K562 (cell line): ENCODE measurements around the gene TXNRD2. TPM values are rescaled to one million over a fixed set of nuclear protein-coding genes. Genes with fewer than 3 reads are reported as not detected.

ENCODE experiments used
- ATAC-seq: fragments of 200-7000 bp; cut with Tn5 transposase; 3 replicates; pipeline ENCODE4 v1.9.1; 2020; ENCODE audit warnings: moderate library complexity
- BruUV-seq: library from RNA; stranded (reverse); fragments of 400-500 nt; replicated peaks from 2 replicates; lab custom pipeline; 2021; lab: Mats Ljungman, UMichigan
- CTCF ChIA-PET: fragments of 300-600 bp; formaldehyde crosslinking; extraction: SDS; loops from one replicate; lab custom pipeline; 2021; ENCODE audit warnings: low intra/inter-chr PET ratio; lab: Yijun Ruan, JAX
- POLR2A ChIA-PET: fragments of 300-600, 350-650 bp; sonication (Branson Sonifier 250); formaldehyde crosslinking; extraction: SDS; loops from one replicate; lab custom pipeline; 2021; ENCODE audit warnings: antibody characterized with exemption, inconsistent platforms; lab: Yijun Ruan, JAX
- DNase-seq, 4 experiments: peaks; one replicate each; pipeline versions ENCODE4 v3.0.0 to v3.0.0-alpha.2; 2011 to 2018; ENCODE audit warnings: low spot score in 3 of 4, mixed read lengths in 3 of 4; ENCODE audit errors: extremely low read depth in 1 of 4
- FAIRE-seq: peaks from 2 replicates; lab custom pipeline; 2011; peaks lifted over from hg19 to GRCh38; lab: Jason Lieb, UNC
- H2AFZ ChIP-seq: 2 replicates; pipeline ENCODE4 v1.6.0; 2011; ENCODE audit warnings: low read depth, low read length, control low read depth, inconsistent platforms
- H3K27ac ChIP-seq: fragments of 200-600 bp; 3 replicates; pipeline ENCODE4 v1.8.0; 2011; ENCODE audit warnings: low read depth, mild to moderate bottlenecking, control low read depth, inconsistent platforms, low read length, moderate library complexity, mixed read lengths; ENCODE audit errors: extremely low read depth
- H3K27me3 ChIP-seq, 2 experiments: fragments of 300-600 bp in 1 of 2; 2 replicates in 1 of 2; 3 replicates in 1 of 2; pipeline versions ENCODE4 v1.6.0 to v1.8.0; 2011; ENCODE audit warnings: inconsistent platforms in 2 of 2, low read length in 2 of 2, mild to moderate bottlenecking in 1 of 2, mixed read lengths in 1 of 2, moderate library complexity in 1 of 2; ENCODE audit not compliant: control insufficient read depth in 2 of 2, insufficient read depth in 2 of 2
- H3K36me3 ChIP-seq: fragments of 300-600 bp; 3 replicates; pipeline ENCODE4 v1.8.0; 2011; ENCODE audit warnings: mild to moderate bottlenecking, low read length, inconsistent platforms; ENCODE audit not compliant: control insufficient read depth, insufficient read depth
- H3K4me1 ChIP-seq, 2 experiments: fragments of 200-600 bp in 1 of 2; replicated peaks in 1 of 2; 2 replicates in 1 of 2; 3 replicates in 1 of 2; pipeline versions ENCODE4 v1.5.1 to v1.8.0; 2011; ENCODE audit warnings: inconsistent platforms in 2 of 2, low read length in 2 of 2, mild to moderate bottlenecking in 1 of 2, mixed read lengths in 1 of 2, moderate library complexity in 1 of 2; ENCODE audit not compliant: control insufficient read depth in 2 of 2, insufficient read depth in 2 of 2
- H3K4me2 ChIP-seq: 2 replicates; pipeline ENCODE4 v1.6.1; 2011; ENCODE audit warnings: low read length, control low read depth, inconsistent platforms, mixed read lengths; ENCODE audit not compliant: insufficient read depth
- H3K4me3 ChIP-seq: fragments of 200-600 bp; sonication (generic), shearing (Covaris generic); 2 replicates; pipeline ENCODE4 v1.5.1; 2016; ENCODE audit warnings: control low read depth, inconsistent platforms
- H3K79me2 ChIP-seq: fragments of 200-600 bp; 3 replicates; pipeline ENCODE4 v1.8.0; 2011; ENCODE audit warnings: low read length, inconsistent platforms; ENCODE audit not compliant: control insufficient read depth, insufficient read depth
- H3K9ac ChIP-seq, 2 experiments: 2 replicates each; pipeline versions ENCODE4 v1.6.0 to v1.6.1; 2011; ENCODE audit warnings: low read depth in 2 of 2, low read length in 2 of 2, control low read depth in 1 of 2, inconsistent platforms in 1 of 2, mild to moderate bottlenecking in 1 of 2, mixed read lengths in 1 of 2; ENCODE audit not compliant: insufficient read depth in 1 of 2
- H3K9me1 ChIP-seq: one replicate; pipeline ENCODE4 v1.6.0; 2011; ENCODE audit warnings: inconsistent platforms, mild to moderate bottlenecking, low read length, moderate library complexity; ENCODE audit not compliant: control insufficient read depth, insufficient read depth
- H3K9me3 ChIP-seq: replicated peaks from 2 replicates; pipeline ENCODE4 v1.5.1; 2011; ENCODE audit warnings: low read depth, low read length, inconsistent platforms; ENCODE audit not compliant: control insufficient read depth, insufficient read depth
- H4K20me1 ChIP-seq: replicated peaks from 2 replicates; pipeline ENCODE4 v1.6.1; 2011; ENCODE audit warnings: low read length, inconsistent platforms, mixed read lengths; ENCODE audit not compliant: control insufficient read depth, insufficient read depth
- CBX8 ChIP-seq: fragments of 200-600 bp; sonication (generic); IDR thresholded peaks from 2 replicates; pipeline ENCODE4 v1.6.1; 2012; ENCODE audit warnings: borderline replicate concordance, mixed run types, low read depth, mild to moderate bottlenecking, moderate library complexity, mixed read lengths, low read length, control low read depth, inconsistent platforms; ENCODE audit not compliant: poor library complexity, severe bottlenecking; ENCODE audit errors: extremely low read depth
- CREB5 ChIP-seq: fragments of 250-450 bp; sonication (Bioruptor Pico); IDR thresholded peaks from 2 replicates; pipeline ENCODE4 v1.5.0; 2020; ENCODE audit warnings: mild to moderate bottlenecking
- E2F1 ChIP-seq: sonication (generic); formaldehyde crosslinking; IDR thresholded peaks from 2 replicates; pipeline ENCODE4 v1.8.1; 2023; ENCODE audit warnings: mild to moderate bottlenecking, missing genetic modification reagents, moderate library complexity
- KDM2B ChIP-seq: fragments of 250-450 bp; sonication (Bioruptor Pico); IDR thresholded peaks from 2 replicates; pipeline ENCODE4 v1.8.0; 2021; ENCODE audit warnings: mild to moderate bottlenecking, moderate library complexity
- NR2C2 ChIP-seq, 2 experiments: fragments of 200-800 bp in 1 of 2; sonication (Bioruptor generic) in 1 of 2; sonication (generic) in 1 of 2; formaldehyde crosslinking in 1 of 2; IDR thresholded peaks; 2 replicates each; pipeline versions ENCODE4 v1.6.1 to v1.8.0; 2016 to 2022; ENCODE audit warnings: mild to moderate bottlenecking in 1 of 2, missing compliant biosample characterization in 1 of 2, missing genetic modification characterization in 1 of 2, missing genetic modification reagents in 1 of 2
- PBX2 ChIP-seq, 2 experiments: IDR thresholded peaks in 1 of 2; conservative IDR thresholded peaks in 1 of 2; 2 replicates each; pipeline ENCODE4 v1.6.1; 2016; ENCODE audit warnings: low read depth in 2 of 2, mild to moderate bottlenecking in 1 of 2, missing compliant biosample characterization in 1 of 2, missing genetic modification characterization in 1 of 2, moderate library complexity in 1 of 2
- TAF15 ChIP-seq: fragments of 200-400 bp; formaldehyde crosslinking; IDR thresholded peaks from 2 replicates; pipeline ENCODE4 v1.6.1; 2017; ENCODE audit warnings: mild to moderate bottlenecking, low read depth, low read length, moderate library complexity
- THRAP3 ChIP-seq: fragments of 450-650 bp; IDR thresholded peaks from 2 replicates; pipeline ENCODE4 v1.6.1; 2016; ENCODE audit warnings: mild to moderate bottlenecking, inconsistent platforms, borderline replicate concordance
- ZBTB1 ChIP-seq: sonication (generic); formaldehyde crosslinking; IDR thresholded peaks from 2 replicates; pipeline ENCODE4 v1.8.1; 2023; ENCODE audit warnings: missing genetic modification reagents, low read depth, mild to moderate bottlenecking, borderline replicate concordance
- ZBTB49 ChIP-seq: sonication (generic); formaldehyde crosslinking; IDR thresholded peaks from 2 replicates; pipeline ENCODE4 v1.8.0; 2022; ENCODE audit warnings: missing genetic modification reagents, mild to moderate bottlenecking, borderline replicate concordance
- WGBS: fragments of 100-300 bp; shearing (Covaris generic); methylation state at CpG from one replicate; pipeline ENCODE4 v1.1.6; 2016; ENCODE audit warnings: low coverage, mixed read lengths; ENCODE audit not compliant: insufficient coverage; ENCODE audit errors: missing lambda C conversion rate; 5-methylcytosine and 5-hydroxymethylcytosine counted together
- in situ Hi-C: fragments of 300-500 bp; cut with MboI; formaldehyde crosslinking; loops from 4 replicates; pipeline ENCODE4 v1.15.0; 2018; ENCODE audit warnings: inconsistent platforms, mixed read lengths
- intact Hi-C: fragments of 100-400 bp; cut with micrococcal nuclease; formaldehyde crosslinking; loops from 2 replicates; pipeline ENCODE4 v1.14.2; 2022
- polyA plus RNA-seq, 8 experiments: library from polyadenylated mRNA; depleted of rRNA in 4 of 8; stranded (reverse) in 5 of 8; unstranded in 3 of 8; fragments of >200 nt; fragmentation: Nextera tagmentation in 2 of 8; fragmentation: Illumina TruSeq in 1 of 8; extraction: Ambion mirVana in 2 of 8; extraction: Trizol in 1 of 8; gene quantifications; 2 replicates each; pipeline versions ENCODE4 v1.2.1 to v1.2.3, GENCODE V29; 2011 to 2014; ENCODE audit warnings: inconsistent platforms in 1 of 8, missing spikeins in 1 of 8
- total RNA-seq, 7 experiments: library from RNA; depleted of rRNA in 6 of 7; stranded (reverse); fragments of >200 nt in 6 of 7; fragmentation: Illumina TruSeq in 2 of 7; extraction: Trizol in 2 of 7; gene quantifications; 2 replicates each; pipeline versions ENCODE4 v1.2.1 to v1.2.3, GENCODE V29; 2011 to 2021; ENCODE audit warnings: low replicate concordance in 1 of 7

The TXNRD2 gene
- total and polyA plus RNA-seq, 9 of the 15 experiments (the other 6 are each of a cell fraction or from before 2014, with no cell fraction given) = 3.3 to 80.2 (median 49.4) TPM

GRCh38 chr22:19871845-19872778, 69.5 kb downstream of the TXNRD2 start:
- DNase-seq (no peak), ATAC-seq (no peak), FAIRE-seq (no peak)
- intact Hi-C loops (no loop called here), in situ Hi-C loops (no loop called here)
- Histone ChIP-seq H3K79me2 (no peaks in the 10 kb centered on the region), H3K36me3 (no peaks in the 10 kb centered on the region), H3K4me3 (no peak overlapping the region), H3K9me1 (no peaks in the 10 kb centered on the region), H3K4me1 (peaks cover 8 to 85% of the 10 kb centered on the region in 2 experiments; a peak in 4 of 5 replicates), H3K9ac (peak overlapping the region in 1 of 2 experiments; percentile 69; a peak in 2 of 4 replicates), H4K20me1 (peaks cover 13% of the 10 kb centered on the region), H3K4me2 (no peak overlapping the region), H3K27ac (no peak overlapping the region), H2AFZ (no peak overlapping the region), H3K27me3 (peaks cover 2 to 30% of the 10 kb centered on the region in 2 experiments; a peak in 3 of 5 replicates), H3K9me3 (no peaks in the 10 kb centered on the region)
- WGBS = 28% methylated on average over 16 of the region's 16 CpGs
- ChIA-PET CTCF (no interaction called here), POLR2A (interaction anchor here (0.6 to 2.8 kb wide), 13 partner anchors 9 to 255 kb away, joined by 3 to 17 read pairs (median 3); partner anchors contain the start of genes GNB1L and RTL10)
- no TSS peak for BruUV-seq
- TF ChIP-seq E2F1 (CRISPR knock-in tag) = no peak
- TF ChIP-seq CBX8 = no peak
- TF ChIP-seq ZBTB49 = no peak
- no peak for TF ChIP-seq KDM2B (CRISPR knock-in tag)
- TF ChIP-seq CREB5 (CRISPR knock-in tag) = no peak
- no peak for TF ChIP-seq TAF15
- TF ChIP-seq THRAP3 = no peak
- no peak for TF ChIP-seq PBX2 (CRISPR knock-in tag; IDR thresholded peaks at IDR 0.05; ENCODE audit: low read depth)
- no peak for TF ChIP-seq PBX2 (tag; conservative IDR thresholded peaks at IDR 0.05; ENCODE audit: low read depth)
- TF ChIP-seq NR2C2 (CRISPR knock-in tag; IDR thresholded peaks at IDR 0.05) = no peak
- TF ChIP-seq NR2C2 (tag; IDR thresholded peaks at IDR 0.05) = no peak
- TF ChIP-seq ZBTB1 (CRISPR knock-in tag) = no peak
